Pancreas (tissue), 10 donors: Measurements from ENCODE around the gene ZNF462. TPM values are rescaled to one million over a fixed set of nuclear protein-coding genes. Genes with fewer than 3 reads are reported as not detected.

Experiments used
- ATAC-seq, 4 donors: fragments of 200-7000 bp; cut with Tn5 transposase; one replicate each; pipeline versions ENCODE4 v1.8.0 to v1.9.1; 2020; ENCODE audit warnings: mild to moderate bottlenecking in 4 of 4, moderate library complexity in 4 of 4
- DNase-seq, 6 donors: peaks; one replicate each; pipeline ENCODE4 v3.0.0-alpha.2; 2020
- FAIRE-seq: peaks from 2 replicates; lab custom pipeline; 2012; peaks lifted over from hg19 to GRCh38; lab: Jason Lieb, UNC
- H3K27ac ChIP-seq, 4 donors: fragments of 200-600 bp; sonication (generic); 1 replicate in 3 of 4; 2 replicates in 1 of 4; pipeline versions ENCODE4 v1.5.0 to v1.8.0; 2020
- H3K27me3 ChIP-seq, 4 donors: fragments of 200-600 bp; one replicate each; pipeline ENCODE4 v1.8.0; 2021
- H3K36me3 ChIP-seq, 3 donors: fragments of 200-600 bp; sonication (generic) in 1 of 3; one replicate each; pipeline versions ENCODE4 v1.5.0 to v1.8.0; 2020 to 2021
- H3K4me1 ChIP-seq, 3 donors: fragments of 200-600 bp; one replicate each; pipeline ENCODE4 v1.8.0; 2021
- H3K4me3 ChIP-seq, 4 donors: fragments of 200-600 bp; sonication (generic) in 2 of 4; one replicate each; pipeline versions ENCODE4 v1.5.0 to v1.8.0; 2020 to 2021
- H3K9me3 ChIP-seq, 4 donors: fragments of 200-600 bp; one replicate each; pipeline ENCODE4 v1.8.0; 2021
- WGBS, 2 donors: extraction: QIAGEN DNeasy Blood & Tissue Kit; methylation state at CpG; one replicate each; pipeline ENCODE4 v1.1.7; 2013; 5-methylcytosine and 5-hydroxymethylcytosine counted together
- intact Hi-C, 3 donors: fragments of 100-400 bp; cut with DNase I; formaldehyde crosslinking; loops; one replicate each; pipeline versions ENCODE4 v1.11.1 to v1.14.2; 2022
- polyA plus RNA-seq, 2 donors: library from polyadenylated mRNA; stranded (reverse); fragments of 200-250 nt; gene quantifications; one replicate each; pipeline ENCODE4 v1.2.3, GENCODE V29; 2013
- total RNA-seq, 6 donors: library from RNA; stranded (reverse); fragmentation: NEBNext Ultra II Directional in 4 of 6; extraction: Animal tissue kit (Norgen Biotek cat#: 25700) in 4 of 6; gene quantifications; one replicate each; pipeline versions ENCODE4 v1.2.1 to v1.2.4, GENCODE V29; 2021 to 2023
- TF ChIP-seq, protein P1 (sequence below), 4 donors: fragments of 200-600 bp; sonication (generic) in 3 of 4; IDR thresholded peaks; one replicate each; pipeline versions ENCODE4 v1.5.0 to v1.8.0; 2021; ENCODE audit warnings: antibody characterized with exemption in 4 of 4
- donor health status: healthy with polysubstance abuse.
- donor health status: DM: no; HTN: no; CAD: no; lungs with moderate emphysema.
- donor health status: DM: no; HTN: no; CAD: no.
- donor health status: control.
- donor health status: control.
- donor health status: Bipolar disorder and iron deficiency.
- donor health status: DM: yes; HTN: yes; CAD: no.
- donor health status: DM: no; HTN: no; CAD: no.
- donor health status: DM: no; HTN: no; CAD: no.
- donor health status: DM: yes; HTN: yes; CAD: no.

ZNF462 gene
- total and polyA plus RNA-seq, 8 donors: 1.6 to 12.6 (median 3.7) TPM

DNA sequence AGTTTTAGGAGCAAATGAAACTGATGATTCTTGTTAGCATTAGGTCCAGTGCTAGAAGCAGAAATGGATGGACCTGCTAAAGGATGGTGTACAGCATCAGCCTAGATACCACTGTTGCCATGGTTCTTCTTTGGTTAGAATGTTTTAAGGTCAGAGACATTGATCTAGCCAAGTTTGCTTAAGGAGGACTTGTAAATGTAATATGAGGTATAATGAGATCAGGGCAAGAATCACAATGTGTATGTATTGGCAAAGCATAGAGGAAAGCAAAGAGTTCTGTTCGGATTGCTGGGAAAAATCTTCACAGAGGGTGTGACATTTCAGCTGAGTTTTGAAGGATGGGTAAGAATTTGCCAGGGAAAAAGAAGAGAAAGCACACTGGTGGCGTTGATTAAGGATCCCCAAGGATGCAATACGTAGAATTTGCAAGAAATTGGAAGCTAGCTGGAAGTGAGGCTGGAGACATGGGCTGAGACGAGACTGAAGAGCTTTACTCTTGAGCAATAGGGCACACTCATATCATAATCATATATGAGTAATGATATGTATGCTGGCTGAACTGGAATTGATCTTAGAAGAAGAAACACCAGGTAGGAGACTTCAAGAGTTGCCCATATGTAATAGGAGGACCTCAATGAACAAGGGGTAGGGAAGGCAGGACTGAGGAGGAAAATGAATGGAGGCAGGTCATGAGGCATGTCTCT is 102.0 kb downstream of the ZNF462 start:
- H3K27me3 ChIP-seq: no peaks in the 10 kb centered on the region
- DNase-seq: no peak
- intact Hi-C loops: no loop called here
- H3K9me3 ChIP-seq: no peaks in the 10 kb centered on the region
- H3K4me3 ChIP-seq: no peak overlapping the region
- no peak overlapping the region for H3K27ac ChIP-seq
- ATAC-seq: no peak
- WGBS, 2 donors: 73 to 80% methylated on average over 4 of the region's 4 CpGs
- peaks cover 0 to 3% (median 0%) of the 10 kb centered on the region in 3 donors for H3K36me3 ChIP-seq
- no peaks in the 10 kb centered on the region for H3K4me1 ChIP-seq
- no peak for FAIRE-seq
- TF ChIP-seq, protein P1, sequence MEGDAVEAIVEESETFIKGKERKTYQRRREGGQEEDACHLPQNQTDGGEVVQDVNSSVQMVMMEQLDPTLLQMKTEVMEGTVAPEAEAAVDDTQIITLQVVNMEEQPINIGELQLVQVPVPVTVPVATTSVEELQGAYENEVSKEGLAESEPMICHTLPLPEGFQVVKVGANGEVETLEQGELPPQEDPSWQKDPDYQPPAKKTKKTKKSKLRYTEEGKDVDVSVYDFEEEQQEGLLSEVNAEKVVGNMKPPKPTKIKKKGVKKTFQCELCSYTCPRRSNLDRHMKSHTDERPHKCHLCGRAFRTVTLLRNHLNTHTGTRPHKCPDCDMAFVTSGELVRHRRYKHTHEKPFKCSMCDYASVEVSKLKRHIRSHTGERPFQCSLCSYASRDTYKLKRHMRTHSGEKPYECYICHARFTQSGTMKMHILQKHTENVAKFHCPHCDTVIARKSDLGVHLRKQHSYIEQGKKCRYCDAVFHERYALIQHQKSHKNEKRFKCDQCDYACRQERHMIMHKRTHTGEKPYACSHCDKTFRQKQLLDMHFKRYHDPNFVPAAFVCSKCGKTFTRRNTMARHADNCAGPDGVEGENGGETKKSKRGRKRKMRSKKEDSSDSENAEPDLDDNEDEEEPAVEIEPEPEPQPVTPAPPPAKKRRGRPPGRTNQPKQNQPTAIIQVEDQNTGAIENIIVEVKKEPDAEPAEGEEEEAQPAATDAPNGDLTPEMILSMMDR (IDR thresholded peaks at IDR 0.05): no peak

DNA sequence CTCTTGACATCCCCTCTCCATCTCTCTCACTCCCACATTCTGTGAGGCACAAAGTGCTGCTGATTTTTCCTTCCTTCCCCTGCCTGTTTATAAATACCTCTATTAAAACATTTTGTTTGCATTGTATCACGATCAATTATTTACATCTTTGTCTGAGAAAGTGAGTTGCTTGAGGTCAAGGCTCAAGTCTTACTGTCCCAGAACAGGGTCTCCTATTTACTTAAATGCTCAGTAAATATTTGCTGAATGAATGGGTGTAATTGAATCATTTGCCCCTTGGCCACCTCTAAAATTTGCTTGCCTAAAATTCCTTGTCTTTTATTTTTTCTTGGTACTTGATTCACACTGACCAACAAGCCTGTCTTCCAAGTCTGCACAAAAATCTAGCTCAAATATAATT is 103.5 kb downstream of the ZNF462 start:
- intact Hi-C loops: no loop called here
- FAIRE-seq: no peak
- no peak overlapping the region for H3K27ac ChIP-seq
- TF ChIP-seq, protein P1 (IDR thresholded peaks at IDR 0.05): no peak
- 16 to 30% methylated on average over 1 of the region's 1 CpG for WGBS, 2 donors
- no peak overlapping the region for H3K4me3 ChIP-seq
- ATAC-seq: no peak
- H3K36me3 ChIP-seq: peaks cover 0 to 3% (median 0%) of the 10 kb centered on the region in 3 donors
- H3K9me3 ChIP-seq: no peaks in the 10 kb centered on the region
- no peaks in the 10 kb centered on the region for H3K4me1 ChIP-seq
- no peaks in the 10 kb centered on the region for H3K27me3 ChIP-seq
- DNase-seq: no peak

DNA sequence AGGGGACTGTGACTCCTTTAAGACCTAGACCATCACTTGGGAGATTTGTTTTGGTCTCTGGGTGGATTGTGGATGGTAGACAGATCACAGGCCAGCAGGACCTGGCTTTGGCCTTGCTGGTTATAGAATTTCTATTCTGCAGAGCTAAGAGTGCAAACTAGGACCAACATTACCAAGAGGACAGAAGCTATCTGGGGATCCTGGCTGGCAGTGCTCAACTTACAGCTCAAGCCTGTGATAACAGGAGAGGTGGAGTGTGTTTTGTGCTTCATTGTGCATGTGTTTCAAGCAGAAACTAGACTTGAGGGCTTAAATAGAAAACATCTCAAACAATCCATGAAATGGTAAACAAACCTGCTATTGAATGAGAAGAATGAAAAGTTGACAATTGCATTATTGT is 106.7 kb downstream of the ZNF462 start:
- no peak for DNase-seq
- intact Hi-C loops: no loop called here
- H3K27me3 ChIP-seq: no peaks in the 10 kb centered on the region
- ATAC-seq: no peak
- TF ChIP-seq, protein P1 (IDR thresholded peaks at IDR 0.05): no peak
- no peak overlapping the region for H3K4me3 ChIP-seq
- H3K36me3 ChIP-seq: peaks cover 0 to 3% (median 0%) of the 10 kb centered on the region in 3 donors
- H3K9me3 ChIP-seq: no peaks in the 10 kb centered on the region
- no peaks in the 10 kb centered on the region for H3K4me1 ChIP-seq
- FAIRE-seq: no peak
- H3K27ac ChIP-seq: no peak overlapping the region

DNA sequence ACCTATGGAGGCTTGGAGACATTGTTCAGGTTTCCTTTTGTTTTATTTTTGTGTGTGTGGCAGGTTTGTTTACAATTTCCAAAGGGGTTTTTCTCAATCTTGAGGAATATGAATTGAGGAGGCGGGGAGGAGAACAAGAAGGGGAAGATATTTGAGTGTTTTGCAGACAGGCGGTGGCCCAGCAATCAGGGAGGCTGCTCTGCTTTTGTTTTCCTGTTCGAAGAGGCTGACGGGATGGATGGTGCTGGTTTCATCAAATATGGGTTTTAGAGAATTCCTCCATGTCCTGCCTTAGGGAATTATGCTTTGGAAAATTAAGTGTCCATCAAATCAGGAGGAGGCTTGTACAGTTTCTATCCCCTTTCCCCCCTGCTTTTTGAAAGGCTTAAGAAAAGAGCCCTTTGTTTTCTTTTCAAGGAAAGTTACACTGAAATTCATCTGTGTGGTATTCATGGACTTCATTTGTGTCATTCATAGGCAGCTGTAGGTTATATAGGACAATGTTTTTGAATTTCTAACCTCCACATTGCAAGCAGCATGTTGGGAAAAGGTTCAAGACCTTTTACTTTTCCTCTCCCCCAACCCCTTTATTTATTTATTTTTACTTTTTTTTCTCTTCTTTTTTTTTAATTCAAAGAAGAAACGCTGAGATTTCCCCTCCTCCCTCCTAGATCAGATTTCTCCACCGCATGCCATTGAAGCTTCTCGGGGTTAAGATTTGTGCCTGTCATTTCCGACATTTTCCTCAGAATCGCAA is 107.4 kb downstream of the ZNF462 start:
- DNase-seq (no peak), ATAC-seq (no peak), FAIRE-seq (no peak)
- intact Hi-C loops: no loop called here
- H3K4me3 ChIP-seq: no peak overlapping the region
- H3K36me3 ChIP-seq: peaks cover 0 to 3% (median 0%) of the 10 kb centered on the region in 3 donors
- TF ChIP-seq, protein P1 (IDR thresholded peaks at IDR 0.05): no peak
- 72 to 81% methylated on average over 9 of the region's 9 CpGs for WGBS, 2 donors
- no peaks in the 10 kb centered on the region for H3K4me1 ChIP-seq
- H3K27ac ChIP-seq: no peak overlapping the region
- no peaks in the 10 kb centered on the region for H3K27me3 ChIP-seq
- H3K9me3 ChIP-seq: no peaks in the 10 kb centered on the region
